Activated CD8-positive, alpha-beta T cell treated with anti-CD3 and anti-CD28 coated beads, Interleukin-2, amount 10 ng/mL, durations not matched to agents 7 days and 5 days (primary cell): Measurements from ENCODE around the gene CD8B2. TPM values are rescaled to one million over a fixed set of nuclear protein-coding genes. Genes with fewer than 3 reads are reported as not detected.

Experiments used
- total RNA-seq, 2 experiments: library from RNA; stranded (reverse); gene quantifications; one replicate each; pipeline ENCODE4 v1.2.3, GENCODE V29; 2021

Gene CD8B2
- total RNA-seq, 2 experiments from 2014 or later, result 3.6 to 3.7 TPM

Other genes with a start within 250 kb of the CD8B2 start
- gene RGPD3, start 19.0 kb upstream of the CD8B2 start, total RNA-seq, result under 1 TPM; 0.24 to 0.31 TPM